Transverse colon (tissue), 4 donors: Measurements from ENCODE around the gene CNKSR3. TPM values are rescaled to one million over a fixed set of nuclear protein-coding genes. Genes with fewer than 3 reads are reported as not detected.

Source experiments
- DNase-seq: peaks from one replicate; pipeline ENCODE4 v3.0.0-alpha.2; 2019
- H3K27ac ChIP-seq, 4 donors: fragments of 200-600 bp; sonication (generic); 2 replicates each; pipeline ENCODE4 v1.5.1; 2016 to 2018; ENCODE audit warnings: inconsistent platforms in 4 of 4
- H3K27me3 ChIP-seq: fragments of 200-600 bp; sonication (generic); 2 replicates; pipeline ENCODE4 v1.5.1; 2017; ENCODE audit warnings: inconsistent platforms
- H3K36me3 ChIP-seq, 4 donors: fragments of 200-600 bp; sonication (generic); 2 replicates each; pipeline ENCODE4 v1.5.1; 2017 to 2019; ENCODE audit warnings: inconsistent platforms in 4 of 4
- H3K4me1 ChIP-seq, 4 donors: fragments of 200-600 bp; sonication (generic); 2 replicates each; pipeline ENCODE4 v1.5.1; 2017 to 2020; ENCODE audit warnings: inconsistent platforms in 4 of 4
- H3K4me3 ChIP-seq, 4 donors: fragments of 200-600 bp; sonication (generic); 1 replicate in 1 of 4; 2 replicates in 3 of 4; pipeline versions ENCODE4 v1.5.1 to v1.6.1; 2017 to 2019; ENCODE audit warnings: inconsistent platforms in 4 of 4
- H3K9me3 ChIP-seq, 2 donors: fragments of 200-600 bp; sonication (generic); 2 replicates each; pipeline ENCODE4 v1.5.1; 2017 to 2019; ENCODE audit warnings: inconsistent platforms in 2 of 2
- CTCF ChIP-seq, 5 experiments: fragments of 200-600 bp in 3 of 5; fragments of 450-650 bp in 2 of 5; sonication (generic) in 3 of 5; IDR thresholded peaks; 1 replicate in 2 of 5; 2 replicates in 3 of 5; pipeline ENCODE4 v1.5.1; 2016 to 2017; ENCODE audit warnings: antibody characterized with exemption in 5 of 5, inconsistent platforms in 3 of 5, mild to moderate bottlenecking in 2 of 5, moderate library complexity in 1 of 5
- EP300 ChIP-seq: sonication (generic); formaldehyde crosslinking; IDR thresholded peaks from one replicate; pipeline ENCODE4 v1.6.1; 2017; ENCODE audit warnings: antibody characterized with exemption, low read depth
- POLR2A ChIP-seq: fragments of 450-650 bp; IDR thresholded peaks from one replicate; pipeline ENCODE4 v1.6.1; 2016; ENCODE audit warnings: antibody characterized with exemption, mild to moderate bottlenecking, moderate library complexity
- POLR2AphosphoS5 ChIP-seq, 3 donors: sonication (generic); formaldehyde crosslinking; IDR thresholded peaks; one replicate each; pipeline ENCODE4 v1.6.1; 2016; ENCODE audit warnings: antibody characterized with exemption in 3 of 3
- WGBS, 2 donors: methylation state at CpG; one replicate each; pipeline ENCODE4 v1.1.5; 2018; ENCODE audit warnings: low coverage in 1 of 2; 5-methylcytosine and 5-hydroxymethylcytosine counted together
- in situ Hi-C, 4 donors: fragments of 200-750 bp; cut with MboI; loops; one replicate each; pipeline versions ENCODE4 v1.15.0 to v1.15.1; 2017; ENCODE audit warnings: low sequenced_read_pairs in 3 of 4, low pct_ligation_motif_present in 1 of 4, low pct_unique_long_range_greater_than_20kb in 1 of 4
- intact Hi-C: fragments of 100-400 bp; cut with DNase I; formaldehyde crosslinking; loops from one replicate; pipeline ENCODE4 v1.15.1; 2023; ENCODE audit warnings: low total_unique reads
- total RNA-seq, 4 donors: library from RNA; depleted of rRNA; stranded (reverse); fragments of >200 nt; gene quantifications; one replicate each; pipeline ENCODE4 v1.1.0, GENCODE V29; 2016

The CNKSR3 gene
- total RNA-seq, 4 donors from 2014 or later = 4.0 to 27.3 (median 16.9) TPM

GRCh38 chr6:154469306-154469935 is 41.1 kb downstream of the CNKSR3 start:
- Histone ChIP-seq H3K36me3 (no peaks in the 10 kb centered on the region), H3K27me3 (no peaks in the 10 kb centered on the region), H3K9me3 (no peaks in the 10 kb centered on the region), H3K4me1 (peaks cover 0 to 1% (median 0%) of the 10 kb centered on the region in 4 donors), H3K27ac (no peak overlapping the region), H3K4me3 (no peak overlapping the region)
- WGBS, 2 donors = 80 to 84% methylated on average over 2 to 4 of the region's 4 CpGs
- TF ChIP-seq CTCF (IDR thresholded peaks at IDR 0.05) (no peak), POLR2A (no peak), EP300 (no peak), POLR2AphosphoS5 (IDR thresholded peaks at IDR 0.05) (no peak)
- intact Hi-C loops (no loop called here), in situ Hi-C loops (no loop called here)
- no peak for DNase-seq

- H3K36me3 ChIP-seq = no peaks in the 10 kb centered on the region
Measured at GRCh38 chr6:154468760-154469159, 41.7 kb downstream of the CNKSR3 start.

GRCh38 chr6:154466971-154467679 is 43.4 kb downstream of the CNKSR3 start:
- Histone ChIP-seq H3K4me3 (no peak overlapping the region), H3K4me1 (no peaks in the 10 kb centered on the region), H3K9me3 (no peaks in the 10 kb centered on the region), H3K27ac (no peak overlapping the region), H3K27me3 (no peaks in the 10 kb centered on the region), H3K36me3 (no peaks in the 10 kb centered on the region)
- intact Hi-C loops (no loop called here), in situ Hi-C loops (no loop called here)
- TF ChIP-seq POLR2AphosphoS5 (IDR thresholded peaks at IDR 0.05) = no peak
- no peak for TF ChIP-seq CTCF (IDR thresholded peaks at IDR 0.05)
- TF ChIP-seq POLR2A = no peak
- TF ChIP-seq EP300 = no peak
- 96 to 99% methylated on average over 8 to 9 of the region's 9 CpGs for WGBS, 2 donors
- DNase-seq = no peak

More at GRCh38 chr6:154468760-154469159, 41.7 kb downstream of the CNKSR3 start:
- DNase-seq = no peak
- WGBS, 2 donors = 54 to 74% methylated on average over 2 to 3 of the region's 3 CpGs
- Histone ChIP-seq H3K27me3 (no peaks in the 10 kb centered on the region), H3K27ac (no peak overlapping the region), H3K4me1 (no peaks in the 10 kb centered on the region), H3K4me3 (no peak overlapping the region), H3K9me3 (no peaks in the 10 kb centered on the region)
- TF ChIP-seq POLR2AphosphoS5 (IDR thresholded peaks at IDR 0.05) (no peak), CTCF (IDR thresholded peaks at IDR 0.05) (no peak), POLR2A (no peak), EP300 (no peak)
- intact Hi-C loops (no loop called here), in situ Hi-C loops (no loop called here)

- TF ChIP-seq CTCF (IDR thresholded peaks at IDR 0.05) (no peak), POLR2A (no peak), EP300 (no peak)
- WGBS, 2 donors = 93 to 98% methylated on average over 3 of the region's 3 CpGs
- H3K36me3 ChIP-seq = no peaks in the 10 kb centered on the region
- no peak for DNase-seq
- no peaks in the 10 kb centered on the region for H3K9me3 ChIP-seq
- no peak overlapping the region for H3K4me3 ChIP-seq
- intact Hi-C loops (no loop called here), in situ Hi-C loops (no loop called here)
- H3K4me1 ChIP-seq = no peaks in the 10 kb centered on the region
- H3K27ac ChIP-seq = no peak overlapping the region
- H3K27me3 ChIP-seq = no peaks in the 10 kb centered on the region
Measured at GRCh38 chr6:154466139-154466538, 44.3 kb downstream of the CNKSR3 start.
